Activated gamma-delta T cell treated with Interleukin-2 at 50 U/mL for 16 hours (primary cell): Measurements from ENCODE around the gene DCTN1.
A peak's percentile ranks its signal among the peaks of the same experiment; 100 is the strongest.
"Not testable (repeated sequence)": the region's sequence is repeated elsewhere in the genome, so short reads cannot be mapped to it uniquely, and the experiment has no call there.

ENCODE experiments used
- DNase-seq: peaks from one replicate; pipeline ENCODE4 v3.0.0-alpha.2; 2020

Gene DCTN1

GRCh38 chr2:74379851-74380789 lies at the start of gene DCTN1:
DCTN1 (minus strand) TSS chr2:74380311; CDS start chr2:74380037, 274 bp downstream.
- DNase-seq = peak; percentile 12

- DNase-seq = no peak
Observed at GRCh38 chr2:74428675-74429074, 48.6 kb upstream of the DCTN1 start.

- no peak for DNase-seq
Observed at GRCh38 chr2:74427551-74427950, 47.4 kb upstream of the DCTN1 start.

GRCh38 chr2:74426181-74426758 lies 46.2 kb upstream of the DCTN1 start:
- DNase-seq = no peak

- DNase-seq = no peak
Observed at GRCh38 chr2:74425523-74425922, 45.4 kb upstream of the DCTN1 start.

GRCh38 chr2:74424995-74425406 lies 44.9 kb upstream of the DCTN1 start:
- no peak for DNase-seq

- no peak for DNase-seq
Observed at GRCh38 chr2:74424139-74424992, 44.3 kb upstream of the DCTN1 start.

GRCh38 chr2:74423231-74424095 lies 43.4 kb upstream of the DCTN1 start:
- no peak for DNase-seq

- DNase-seq = peak; percentile 94
Observed at GRCh38 chr2:74421221-74421870, 41.2 kb upstream of the DCTN1 start, which contains the start of the genes C2orf81 and WDR54. C2orf81 (minus strand) TSS chr2:74421619; CDS start chr2:74421560, 59 bp downstream. WDR54 (plus strand) TSS chr2:74421730; CDS start chr2:74422154, 424 bp downstream.

- not testable (repeated sequence) for DNase-seq
Observed at GRCh38 chr2:74420443-74421103, 40.5 kb upstream of the DCTN1 start.

GRCh38 chr2:74420006-74420405 lies 39.9 kb upstream of the DCTN1 start:
- DNase-seq = no peak

GRCh38 chr2:74419345-74419744 lies 39.2 kb upstream of the DCTN1 start:
- no peak for DNase-seq

GRCh38 chr2:74418312-74418711 lies 38.2 kb upstream of the DCTN1 start:
- DNase-seq = no peak

GRCh38 chr2:74417763-74418162 lies 37.7 kb upstream of the DCTN1 start:
- no peak for DNase-seq

- DNase-seq = no peak
Observed at GRCh38 chr2:74417197-74417596, 37.1 kb upstream of the DCTN1 start.

- DNase-seq = no peak
Observed at GRCh38 chr2:74416778-74417177, 36.7 kb upstream of the DCTN1 start.

- DNase-seq = no peak
Observed at GRCh38 chr2:74415762-74416395, 35.8 kb upstream of the DCTN1 start.

- DNase-seq = peak; percentile 31
Observed at GRCh38 chr2:74414881-74415761, 35.0 kb upstream of the DCTN1 start.

- no peak for DNase-seq
Observed at GRCh38 chr2:74414441-74414840, 34.3 kb upstream of the DCTN1 start.
